ENCODE results near the gene LHFPL4.
A peak's percentile ranks its signal among the peaks of the same experiment; 100 is the strongest.
"Not testable (repeated sequence)": the region's sequence is repeated elsewhere in the genome, so short reads cannot be mapped to it uniquely, and the experiment has no call there.

LHFPL4 gene

GRCh38 chr3:9553021-9553947 is at the start of gene LHFPL4:
TSS of gene LHFPL4 (minus strand) at chr3:9553822. CDS start at chr3:9552679, 1,143 bp downstream.
- peak; percentile 19 for DNase-seq (ENCODE audit: low read depth, low spot score)

- no peak for DNase-seq (ENCODE audit: low read depth, low spot score)
These were observed 49.0 kb upstream of the LHFPL4 start for GRCh38 chr3:9602620-9603019.

- peak; percentile 30 for DNase-seq (ENCODE audit: low read depth, low spot score)
These were observed 47.5 kb upstream of the LHFPL4 start for GRCh38 chr3:9601006-9601581.

GRCh38 chr3:9600597-9600996 is 47.0 kb upstream of the LHFPL4 start:
- peak; percentile 61 for DNase-seq (ENCODE audit: low read depth, low spot score)

GRCh38 chr3:9598783-9599387 is 45.3 kb upstream of the LHFPL4 start:
- no peak for DNase-seq (ENCODE audit: low read depth, low spot score)

- DNase-seq (ENCODE audit: low read depth, low spot score) = no peak
These were observed 42.3 kb upstream of the LHFPL4 start for GRCh38 chr3:9595877-9596276.

- not testable (repeated sequence) for DNase-seq (ENCODE audit: low read depth, low spot score)
These were observed 38.2 kb upstream of the LHFPL4 start for GRCh38 chr3:9591781-9592180.

GRCh38 chr3:9590282-9590791 is 36.7 kb upstream of the LHFPL4 start:
- peak; percentile 42 for DNase-seq (ENCODE audit: low read depth, low spot score)

GRCh38 chr3:9583792-9584191 is 30.2 kb upstream of the LHFPL4 start:
- DNase-seq (ENCODE audit: low read depth, low spot score) = no peak

- no peak for DNase-seq (ENCODE audit: low read depth, low spot score)
These were observed 29.7 kb upstream of the LHFPL4 start for GRCh38 chr3:9583371-9583770.

- no peak for DNase-seq (ENCODE audit: low read depth, low spot score)
These were observed 28.7 kb upstream of the LHFPL4 start for GRCh38 chr3:9582332-9582731.

- DNase-seq (ENCODE audit: low read depth, low spot score) = no peak
These were observed 28.1 kb upstream of the LHFPL4 start for GRCh38 chr3:9581742-9582141.

GRCh38 chr3:9569054-9569453 is 15.4 kb upstream of the LHFPL4 start:
- DNase-seq (ENCODE audit: low read depth, low spot score) = no peak

GRCh38 chr3:9565316-9565715 is 11.7 kb upstream of the LHFPL4 start:
- DNase-seq (ENCODE audit: low read depth, low spot score) = no peak

- no peak for DNase-seq (ENCODE audit: low read depth, low spot score)
These were observed 10.2 kb upstream of the LHFPL4 start for GRCh38 chr3:9563851-9564250.

- not testable (repeated sequence) for DNase-seq (ENCODE audit: low read depth, low spot score)
These were observed 6.4 kb upstream of the LHFPL4 start for GRCh38 chr3:9560056-9560455.

- peak; percentile 14 for DNase-seq (ENCODE audit: low read depth, low spot score)
These were observed 409 bp upstream of the LHFPL4 start for GRCh38 chr3:9553948-9554513.

- DNase-seq (ENCODE audit: low read depth, low spot score) = peak; percentile 94
These were observed 1.2 kb downstream of the LHFPL4 start for GRCh38 chr3:9552252-9552999.

GRCh38 chr3:9550999-9551398 is 2.6 kb downstream of the LHFPL4 start:
- DNase-seq (ENCODE audit: low read depth, low spot score) = no peak

GRCh38 chr3:9549600-9549999 is 4.0 kb downstream of the LHFPL4 start:
- no peak for DNase-seq (ENCODE audit: low read depth, low spot score)

GRCh38 chr3:9548991-9549390 is 4.6 kb downstream of the LHFPL4 start:
- DNase-seq (ENCODE audit: low read depth, low spot score) = no peak
